Stimulated activated CD4-positive, alpha-beta T cell treated with anti-CD3 and anti-CD28 coated beads, Interleukin-15, amount 100 ng/mL, for 48 hours (primary cell): ENCODE measurements around the gene STRIP2.
"Not testable (repeated sequence)": the region's sequence is repeated elsewhere in the genome, so short reads cannot be mapped to it uniquely, and the experiment has no call there.

Experiments
- DNase-seq, 2 donors: peaks; one replicate each; pipeline ENCODE4 v3.0.0-alpha.2; 2020; ENCODE audit warnings: low read depth in 2 of 2

STRIP2 gene

DNA sequence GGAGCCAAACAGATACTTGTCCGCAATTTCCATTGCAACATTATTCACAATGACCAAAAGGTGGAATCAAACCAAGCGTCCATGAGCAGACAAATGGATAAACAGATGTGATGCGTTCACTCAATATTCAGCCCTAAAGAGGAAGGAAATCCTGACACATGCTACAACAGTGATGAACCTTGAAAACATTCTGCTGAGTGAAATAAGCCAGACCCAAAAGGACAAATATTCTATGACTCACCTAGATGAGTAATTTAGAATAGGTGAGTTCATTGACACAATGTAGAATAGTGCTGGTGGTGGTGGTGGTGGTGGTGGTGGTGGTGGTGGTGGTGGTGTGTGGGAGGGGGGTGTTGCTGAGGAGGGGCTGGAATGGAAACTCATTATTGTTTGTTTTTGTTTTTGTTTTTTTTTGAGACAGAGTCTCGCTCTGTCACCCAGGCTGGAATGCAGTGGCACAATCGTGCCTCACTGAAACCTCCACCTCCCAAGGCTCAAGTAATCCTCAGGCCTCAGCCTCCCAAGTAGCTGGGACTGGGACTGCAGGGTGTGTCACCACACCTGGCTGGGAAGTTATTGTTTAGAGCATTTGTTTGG is 96.7 kb downstream of the STRIP2 start:
- peak; percentile 42 to 45 for DNase-seq

DNA sequence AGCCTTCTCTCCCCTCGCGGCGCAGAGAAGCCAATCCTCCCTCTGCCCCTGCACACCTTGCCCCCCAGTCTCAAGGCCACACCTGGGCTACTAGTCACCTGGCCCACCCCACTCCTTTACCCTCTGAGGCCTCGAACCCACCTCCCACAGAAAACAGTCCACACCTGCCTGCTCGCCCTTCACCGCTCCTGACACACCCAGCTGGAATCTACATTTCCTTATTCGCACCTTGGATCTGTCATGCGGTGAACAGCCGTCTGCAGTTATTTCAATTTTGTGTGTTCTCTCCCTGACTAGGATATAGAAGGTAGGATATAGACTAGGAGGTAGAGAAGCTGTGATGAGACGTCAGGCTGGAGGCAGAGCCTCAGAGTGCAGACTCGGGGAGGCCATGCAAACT is 97.5 kb downstream of the STRIP2 start:
- DNase-seq, result no peak

DNA sequence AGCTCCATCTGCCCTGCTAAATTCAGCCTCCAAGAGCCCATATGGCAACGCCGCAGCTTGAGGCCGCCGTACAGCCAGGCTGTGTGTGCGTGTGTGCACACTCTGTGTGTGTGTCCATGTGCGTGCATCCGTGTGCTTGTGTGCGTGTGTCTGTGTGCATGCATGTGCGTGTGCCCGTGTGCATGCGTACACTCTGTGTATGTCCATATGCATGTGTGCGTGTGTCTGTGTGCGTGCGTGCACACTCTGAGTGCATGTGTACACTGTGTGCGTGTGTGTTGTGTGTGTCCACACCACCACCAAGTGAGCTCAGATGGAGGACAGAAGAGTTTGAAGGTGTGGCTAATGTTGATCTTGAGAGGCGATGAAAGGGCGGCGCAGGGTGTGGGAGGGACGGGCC is 98.1 kb downstream of the STRIP2 start:
- DNase-seq, result no peak

DNA sequence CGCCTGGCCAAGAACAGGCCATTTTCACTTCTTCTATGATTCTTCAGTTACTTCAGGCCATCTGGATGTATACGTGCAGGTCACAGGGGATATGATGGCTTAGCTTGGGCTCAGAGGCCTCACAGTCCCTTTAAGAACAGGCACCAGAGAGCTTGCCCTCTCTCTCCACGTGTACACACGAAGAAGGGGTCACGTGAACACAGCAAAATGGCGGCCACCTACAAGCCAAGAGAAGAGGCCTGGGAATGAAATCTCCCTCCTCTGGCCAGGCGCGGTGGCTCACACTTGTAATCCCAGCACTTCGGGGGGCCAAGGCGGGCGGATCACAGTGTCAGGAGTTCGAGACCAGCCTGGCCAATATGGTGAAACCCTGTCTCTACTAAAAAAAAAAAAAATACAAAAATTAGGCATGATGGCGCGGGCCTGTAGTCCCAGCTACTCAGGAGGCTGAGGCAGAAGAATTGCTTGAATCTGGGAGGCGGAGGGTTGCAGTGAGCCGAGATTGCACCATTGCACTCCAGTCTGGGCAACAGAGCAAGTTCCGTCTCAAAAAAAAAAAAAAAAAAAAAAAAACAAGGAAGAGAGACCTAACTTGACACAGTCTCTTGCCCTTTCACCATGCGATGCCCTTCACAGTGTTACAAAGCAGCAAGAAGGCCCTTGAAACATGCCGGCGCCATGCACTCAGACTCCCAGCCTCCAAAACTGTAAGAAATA is 100.5 kb downstream of the STRIP2 start:
- DNase-seq, result not testable (repeated sequence)

DNA sequence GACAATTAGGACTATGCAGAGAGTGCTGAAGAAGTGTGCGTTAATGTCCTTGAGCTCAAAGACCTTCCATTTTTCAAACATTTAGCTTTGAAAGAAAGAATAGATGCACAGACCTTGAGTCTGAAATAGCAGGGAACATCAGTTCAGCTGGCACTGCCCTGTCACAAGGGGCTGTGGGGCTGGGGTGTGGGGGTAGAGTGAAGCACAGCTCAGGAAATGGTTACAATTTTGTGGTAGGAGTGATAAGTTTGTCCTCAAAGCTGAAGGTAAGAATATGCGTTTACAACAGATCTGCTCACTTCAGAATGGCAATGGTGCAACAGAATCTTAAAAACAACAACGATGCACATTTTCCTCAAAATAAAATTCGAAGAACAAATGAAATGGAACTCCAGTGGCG is 101.7 kb downstream of the STRIP2 start:
- no peak for DNase-seq

DNA sequence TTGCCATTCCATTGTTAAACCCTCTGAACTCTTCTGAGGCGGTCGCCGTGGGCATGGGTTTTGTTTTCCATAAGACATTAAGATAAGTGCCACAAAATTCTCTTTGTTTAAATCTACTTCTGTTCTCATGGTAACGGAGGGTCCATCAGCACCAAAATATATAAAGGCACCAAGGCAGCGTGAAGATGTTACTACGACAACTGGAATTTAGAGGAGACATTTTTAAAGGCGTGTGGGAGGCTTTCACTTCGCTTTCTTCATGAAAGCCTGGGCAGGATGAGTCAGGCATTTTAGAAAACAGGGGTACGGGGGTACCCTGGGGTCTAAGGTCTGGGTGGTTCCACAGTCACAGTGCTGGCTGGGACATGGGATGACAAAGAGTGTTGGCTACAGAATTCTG is 102.1 kb downstream of the STRIP2 start:
- DNase-seq, result no peak
